GM19035 (cell line): ENCODE measurements around the gene OR52A1.

Source experiments
- ATAC-seq: cut with Tn5 transposase; IDR thresholded peaks from one replicate; pipeline ENCODE4 v1.9.1; 2021; ENCODE audit not compliant: unreplicated experiment

OR52A1 gene

DNA sequence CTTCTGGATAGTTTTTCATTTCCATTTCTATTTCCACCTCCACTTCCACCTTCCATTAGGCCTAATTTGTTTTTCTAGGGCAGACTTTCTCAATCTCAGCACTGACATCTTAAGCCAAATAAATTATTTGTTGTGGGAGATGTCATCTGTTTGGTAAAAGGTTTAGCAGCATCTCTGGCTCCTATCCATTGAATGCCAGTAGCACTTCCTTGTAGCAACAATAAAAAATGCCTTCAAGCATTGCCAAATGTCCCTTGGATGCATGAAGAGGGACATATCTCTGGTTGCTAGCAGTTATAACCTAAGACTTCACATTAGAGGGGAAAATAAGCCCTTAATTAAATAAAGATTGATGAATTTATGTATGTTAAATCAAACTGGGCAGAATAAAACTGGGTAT, 18.3 kb downstream of the OR52A1 start:
- ATAC-seq: no peak

GRCh38 chr11:5131584-5132335, 22.8 kb downstream of the OR52A1 start:
- ATAC-seq: no peak

GRCh38 chr11:5129457-5129877, 25.1 kb downstream of the OR52A1 start:
- ATAC-seq: no peak

GRCh38 chr11:5124891-5125620, 29.5 kb downstream of the OR52A1 start:
- ATAC-seq: no peak

DNA sequence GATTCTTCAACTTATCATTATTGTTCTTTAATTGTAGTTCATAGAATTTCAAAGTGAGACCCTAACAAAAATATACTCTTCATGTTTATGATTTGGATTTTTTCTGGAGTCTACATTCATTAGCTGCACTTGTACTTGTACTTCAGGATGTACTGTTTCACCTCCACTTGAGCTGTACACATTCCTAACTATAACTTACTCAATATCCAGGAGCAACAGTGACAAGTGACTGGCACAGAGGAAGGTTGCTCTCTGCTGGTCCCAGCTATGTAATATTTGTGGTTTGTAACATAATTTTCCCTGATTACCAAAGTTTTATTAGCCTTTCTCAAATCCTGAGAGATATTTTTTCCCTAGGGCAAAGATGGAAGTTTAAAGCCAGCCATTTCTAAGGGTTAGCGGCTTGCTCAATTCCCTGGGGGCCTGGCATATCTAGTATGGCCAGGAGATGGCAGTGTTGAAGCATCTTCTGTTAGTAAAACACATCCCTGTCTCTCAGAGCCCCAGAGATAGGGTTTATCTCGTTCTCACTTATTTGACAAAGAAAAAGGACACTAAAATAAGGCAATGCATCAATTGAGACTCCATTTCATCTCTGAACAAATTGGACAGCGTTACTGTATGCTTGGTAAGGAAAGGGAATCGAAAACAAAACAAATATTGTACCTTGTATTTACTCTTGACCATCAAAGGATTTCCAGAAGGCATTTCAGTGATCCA, 30.6 kb downstream of the OR52A1 start:
- ATAC-seq: peak; percentile 90

DNA sequence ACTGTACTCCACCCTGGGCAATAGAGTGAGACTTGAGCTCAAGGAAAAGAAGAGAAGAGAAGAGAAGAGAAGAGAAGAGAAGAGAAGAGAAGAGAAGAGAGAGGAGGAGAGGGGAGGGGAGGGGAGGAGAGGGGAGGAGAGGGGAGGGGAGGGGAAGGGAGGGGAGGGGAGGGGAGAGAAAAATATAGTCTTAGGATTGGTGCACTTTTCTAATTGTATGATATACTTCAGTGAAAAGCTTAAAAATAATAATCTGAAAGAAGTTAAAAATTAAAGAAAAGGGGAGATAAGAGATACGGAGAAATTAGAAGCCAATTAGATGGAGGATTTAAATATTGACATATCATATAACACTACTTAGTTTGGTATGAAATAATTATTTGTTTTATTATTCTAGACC, 35.7 kb downstream of the OR52A1 start:
- no peak for ATAC-seq

GRCh38 chr11:5117588-5117987, 37.0 kb downstream of the OR52A1 start:
- ATAC-seq: no peak

- ATAC-seq: no peak
These were observed 39.2 kb downstream of the OR52A1 start for GRCh38 chr11:5115339-5115738.

GRCh38 chr11:5107285-5107684, 47.3 kb downstream of the OR52A1 start:
- ATAC-seq: no peak

- ATAC-seq: no peak
These were observed 51.5 kb downstream of the OR52A1 start for GRCh38 chr11:5103066-5103465.

DNA sequence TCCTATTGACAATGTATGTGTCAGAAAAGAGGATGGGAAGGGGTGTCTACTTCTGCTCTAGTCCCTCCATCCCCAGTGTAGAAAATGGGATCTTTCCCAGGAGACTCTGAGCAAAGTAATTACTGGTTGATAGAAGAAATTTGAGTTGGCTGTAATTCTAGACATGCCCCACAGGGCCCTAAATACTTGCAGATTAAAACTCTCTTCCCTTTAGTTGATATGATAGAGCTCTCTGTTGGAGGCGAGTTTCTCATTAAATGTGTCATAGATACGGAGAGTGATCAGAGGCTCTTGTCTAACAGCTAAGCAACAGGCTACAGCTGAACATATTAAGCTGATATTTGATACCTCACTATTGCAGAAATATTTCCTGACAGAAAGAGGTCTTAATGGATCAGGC, 52.3 kb downstream of the OR52A1 start:
- ATAC-seq: no peak

GRCh38 chr11:5096011-5096410, 58.5 kb downstream of the OR52A1 start:
- no peak for ATAC-seq
